GM04503 (cell line): ENCODE data around the gene CYP4A11.
"Not testable (repeated sequence)": the region's sequence is repeated elsewhere in the genome, so short reads cannot be mapped to it uniquely, and the experiment has no call there.

Experiments used
- DNase-seq: peaks from one replicate; pipeline ENCODE4 v3.0.0-alpha.2; 2012; ENCODE audit warnings: low read depth

CYP4A11 gene, protein sequence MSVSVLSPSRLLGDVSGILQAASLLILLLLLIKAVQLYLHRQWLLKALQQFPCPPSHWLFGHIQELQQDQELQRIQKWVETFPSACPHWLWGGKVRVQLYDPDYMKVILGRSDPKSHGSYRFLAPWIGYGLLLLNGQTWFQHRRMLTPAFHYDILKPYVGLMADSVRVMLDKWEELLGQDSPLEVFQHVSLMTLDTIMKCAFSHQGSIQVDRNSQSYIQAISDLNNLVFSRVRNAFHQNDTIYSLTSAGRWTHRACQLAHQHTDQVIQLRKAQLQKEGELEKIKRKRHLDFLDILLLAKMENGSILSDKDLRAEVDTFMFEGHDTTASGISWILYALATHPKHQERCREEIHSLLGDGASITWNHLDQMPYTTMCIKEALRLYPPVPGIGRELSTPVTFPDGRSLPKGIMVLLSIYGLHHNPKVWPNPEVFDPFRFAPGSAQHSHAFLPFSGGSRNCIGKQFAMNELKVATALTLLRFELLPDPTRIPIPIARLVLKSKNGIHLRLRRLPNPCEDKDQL

DNA sequence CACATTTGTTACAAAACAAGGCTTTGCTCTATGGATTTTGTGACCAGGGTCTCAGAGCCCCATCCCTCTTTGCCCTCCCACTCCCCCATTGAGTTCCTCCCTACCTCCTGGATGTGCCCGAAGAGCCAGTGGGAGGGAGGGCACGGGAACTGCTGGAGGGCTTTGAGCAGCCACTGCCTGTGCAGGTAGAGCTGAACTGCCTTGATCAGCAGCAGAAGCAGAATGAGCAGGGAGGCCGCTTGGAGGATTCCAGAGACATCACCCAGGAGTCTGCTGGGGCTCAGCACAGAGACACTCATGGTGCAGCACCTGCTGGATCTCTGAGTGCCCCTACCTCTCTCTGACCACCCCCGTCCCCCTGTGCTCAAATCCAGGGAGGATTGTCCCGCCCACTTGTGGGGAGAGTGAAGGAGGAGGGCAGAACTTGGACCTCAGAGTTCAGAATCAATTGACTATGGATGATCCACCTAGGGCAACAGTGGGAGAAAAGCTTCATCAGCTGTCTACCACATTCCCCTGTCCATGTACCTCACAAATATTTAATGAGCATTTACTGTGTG, at the start of gene CYP4A11:
TSS of gene CYP4A11 (minus strand) at position 342 of the 560 bp plus-strand sequence. CDS start at position 299, 43 bp downstream.
- no peak for DNase-seq

DNA sequence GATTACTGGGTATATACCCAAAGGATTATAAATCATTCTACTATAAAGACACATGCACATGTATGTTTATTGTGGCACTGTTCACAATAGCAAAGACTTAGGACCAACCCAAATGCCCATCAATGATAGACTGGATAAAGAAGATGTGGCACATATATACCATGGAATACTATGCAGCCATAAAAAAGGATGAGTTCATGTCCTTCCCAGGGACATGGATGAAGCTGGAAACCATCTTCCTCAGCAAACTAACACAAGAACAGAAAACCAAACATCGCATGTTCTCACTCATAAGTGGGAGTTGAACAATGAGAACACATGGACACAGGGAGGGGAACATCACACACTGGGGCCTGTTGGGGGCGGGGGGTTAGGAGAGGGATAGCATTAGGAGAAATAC, 49.3 kb upstream of the CYP4A11 start:
- not testable (repeated sequence) for DNase-seq

DNA sequence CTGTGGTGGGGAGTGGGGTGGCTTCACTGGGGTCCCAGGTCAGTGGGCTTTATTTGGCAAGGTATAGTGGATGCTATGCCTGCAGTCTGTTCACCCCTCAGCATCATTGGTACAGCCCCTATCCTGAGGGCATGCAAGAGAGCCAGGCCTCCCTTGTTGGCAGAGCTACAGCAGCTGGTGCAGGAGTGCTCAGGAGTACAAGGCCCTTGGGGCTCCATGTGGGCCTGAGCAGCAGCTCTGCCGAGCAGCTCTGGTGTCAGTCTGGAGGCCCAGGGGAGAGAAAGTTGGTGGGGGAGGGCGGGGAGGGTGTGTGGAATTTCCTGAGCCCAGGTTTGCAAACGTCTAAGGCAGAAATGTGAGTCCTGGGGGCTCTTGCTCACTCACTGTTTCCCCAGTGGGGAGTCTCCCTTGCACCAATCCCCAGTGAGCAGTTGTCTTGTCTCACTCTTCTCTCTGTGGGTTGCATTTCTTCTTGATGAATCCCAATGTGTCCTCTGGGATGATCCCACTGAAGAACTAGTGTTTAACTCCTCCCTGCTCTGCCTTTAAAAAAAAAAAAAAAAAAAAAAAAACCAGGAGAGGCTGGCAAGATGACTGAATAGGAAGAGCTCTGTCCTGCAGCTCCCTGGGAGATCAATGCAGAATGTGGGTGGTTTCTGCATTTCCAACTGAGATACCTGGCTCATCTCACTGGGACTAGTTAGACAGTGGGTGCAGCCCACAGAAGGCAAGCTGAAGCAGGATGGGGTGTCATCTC, 42.7 kb upstream of the CYP4A11 start:
- no peak for DNase-seq

DNA sequence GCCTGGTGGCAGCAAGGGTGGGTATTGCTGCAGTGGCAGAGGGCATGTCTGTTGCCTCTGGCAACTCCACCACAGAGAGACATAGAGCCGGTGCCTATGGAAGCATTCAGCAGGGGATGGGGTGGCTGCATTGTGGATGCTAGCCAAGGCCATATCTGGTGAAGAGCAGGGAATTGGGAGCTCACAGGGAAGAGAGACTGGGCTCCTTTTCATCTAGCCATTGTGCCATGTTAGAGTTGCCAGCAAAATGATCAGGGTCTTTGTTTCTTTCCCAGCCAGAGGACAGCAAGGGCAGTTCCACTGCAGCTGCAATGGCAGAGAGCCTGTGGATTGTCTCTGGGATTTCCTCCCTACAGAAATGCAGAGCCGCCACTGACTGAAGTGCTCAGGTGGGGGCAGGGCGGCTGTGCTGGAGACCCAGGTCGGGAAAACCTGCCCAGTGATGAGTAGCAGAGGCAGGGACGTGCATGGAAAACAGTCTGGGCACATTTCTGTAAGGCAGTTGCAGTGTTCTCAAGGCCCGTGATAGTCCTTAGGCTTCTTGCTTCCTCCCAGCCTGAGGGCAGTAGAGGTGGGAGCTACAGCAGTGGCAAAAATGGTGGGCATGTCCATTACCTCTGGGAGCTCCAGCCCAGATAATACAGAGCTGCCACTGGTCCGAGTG, 42.0 kb upstream of the CYP4A11 start:
- DNase-seq = no peak

DNA sequence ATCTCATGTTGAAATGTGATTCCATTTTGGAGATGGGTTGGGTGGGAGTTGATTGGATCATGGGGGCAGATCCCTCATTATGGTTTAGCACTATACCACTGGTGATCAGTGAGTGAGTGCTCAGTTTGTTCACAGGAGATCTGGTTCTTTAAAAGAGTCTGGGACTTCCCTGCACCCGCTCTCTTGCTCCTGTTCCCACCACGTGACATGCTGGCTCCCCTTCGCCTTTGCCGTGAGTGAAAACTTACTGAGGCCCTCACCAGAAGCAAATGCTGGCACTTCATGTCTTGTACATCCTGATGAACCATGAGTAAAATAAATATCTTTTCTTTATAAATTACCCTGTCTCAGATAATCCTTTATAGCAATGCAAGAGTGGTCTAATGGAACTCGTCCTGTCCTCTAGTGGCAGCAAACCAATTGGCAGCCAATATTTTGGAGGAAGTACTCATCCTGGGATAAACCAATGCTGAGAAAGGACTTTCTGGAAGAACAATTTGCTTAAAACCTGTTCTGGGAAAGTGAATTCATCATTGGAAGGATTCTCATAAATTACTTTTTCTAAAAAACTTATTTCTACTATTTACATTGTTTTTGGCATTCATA, 27.8 kb upstream of the CYP4A11 start:
- DNase-seq = no peak

DNA sequence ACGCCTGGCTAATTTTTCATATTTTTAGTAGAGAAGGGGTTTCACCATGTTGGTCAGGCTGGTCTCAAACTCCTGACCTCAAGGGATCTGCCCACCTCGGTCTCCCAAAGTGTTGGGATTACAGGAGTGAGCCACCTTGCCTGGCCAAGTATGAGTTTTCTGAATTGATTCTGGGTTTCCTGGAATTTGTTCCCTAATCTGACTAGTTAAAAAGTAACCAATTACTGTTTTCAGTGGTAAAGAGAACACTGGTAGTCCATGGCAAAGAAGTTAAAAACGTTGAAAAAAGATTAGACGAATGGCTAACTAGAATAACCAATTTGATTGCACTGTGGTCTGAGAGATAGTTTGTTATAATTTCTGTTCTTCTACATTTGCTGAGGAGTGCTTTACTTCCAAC, 21.0 kb upstream of the CYP4A11 start:
- DNase-seq = not testable (repeated sequence)

DNA sequence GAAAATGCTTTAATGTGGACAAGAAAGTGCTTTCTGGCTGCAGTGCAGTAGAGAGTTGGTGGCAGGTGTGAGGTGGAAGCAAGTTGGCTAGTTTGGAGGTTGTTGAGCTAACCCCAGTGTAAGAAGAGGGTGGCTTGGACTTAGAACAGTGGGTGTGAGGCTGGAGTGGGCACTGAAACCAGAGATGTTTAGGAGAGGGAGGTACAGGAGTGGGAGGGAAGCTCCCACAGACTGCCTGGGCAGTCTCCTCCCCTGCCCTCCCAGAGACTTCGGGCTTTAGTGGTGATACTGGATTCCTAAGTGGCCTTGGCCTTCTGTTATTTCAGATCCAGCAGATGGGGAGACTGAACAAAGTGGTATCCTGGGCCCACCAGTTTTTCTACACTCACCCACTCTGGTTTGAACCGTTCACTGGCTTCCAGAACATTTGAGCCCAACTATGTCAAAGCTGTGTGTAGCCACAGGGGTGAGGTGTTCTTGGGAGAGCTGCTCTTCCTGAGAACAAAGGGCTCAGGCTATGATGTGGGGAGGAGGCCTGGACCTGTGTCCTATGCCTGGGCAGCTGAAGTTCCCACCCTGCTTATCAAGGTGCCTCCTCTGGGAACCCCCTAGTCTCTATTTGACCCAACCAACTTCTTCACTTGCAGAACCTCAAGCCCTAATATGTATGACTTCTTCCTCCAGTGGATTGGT, 19.9 kb upstream of the CYP4A11 start:
- DNase-seq = no peak

DNA sequence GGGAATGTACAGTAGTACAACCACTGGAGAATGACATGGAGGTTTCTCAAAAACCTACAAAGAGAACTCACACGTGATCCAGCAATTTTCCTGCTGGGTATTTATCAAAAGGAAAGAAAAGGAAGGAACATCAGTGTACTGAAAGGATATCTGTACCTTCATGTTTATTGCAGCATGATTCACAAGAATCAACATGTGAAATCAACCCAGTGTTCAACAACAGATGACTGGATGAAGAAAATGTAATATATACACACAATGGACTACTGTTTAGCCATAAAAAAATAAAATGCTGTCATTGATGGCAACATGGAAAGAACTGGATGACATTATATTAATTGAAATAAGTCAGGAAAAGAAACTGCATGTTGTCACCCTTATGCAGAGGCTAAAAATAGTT, 19.0 kb upstream of the CYP4A11 start:
- DNase-seq = no peak

DNA sequence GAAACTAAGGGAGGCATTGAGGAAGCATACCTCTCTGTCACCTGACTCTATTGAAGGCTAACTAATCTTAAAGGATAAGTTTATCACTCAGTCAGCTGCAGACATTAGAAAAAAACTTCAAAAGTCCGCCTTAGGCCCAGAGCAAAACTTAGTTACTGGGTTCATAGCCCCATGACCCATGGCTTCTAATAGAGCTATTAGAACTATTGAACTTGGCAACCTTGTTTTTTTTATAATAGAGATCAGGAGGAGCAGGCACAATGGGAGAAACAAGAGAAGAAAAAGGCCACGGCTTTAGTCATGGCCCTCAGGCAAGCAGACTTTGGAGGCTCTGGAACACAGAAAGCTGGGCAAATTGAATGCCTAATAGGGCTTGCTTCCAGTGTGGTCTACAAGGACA, 13.8 kb upstream of the CYP4A11 start:
- not testable (repeated sequence) for DNase-seq

DNA sequence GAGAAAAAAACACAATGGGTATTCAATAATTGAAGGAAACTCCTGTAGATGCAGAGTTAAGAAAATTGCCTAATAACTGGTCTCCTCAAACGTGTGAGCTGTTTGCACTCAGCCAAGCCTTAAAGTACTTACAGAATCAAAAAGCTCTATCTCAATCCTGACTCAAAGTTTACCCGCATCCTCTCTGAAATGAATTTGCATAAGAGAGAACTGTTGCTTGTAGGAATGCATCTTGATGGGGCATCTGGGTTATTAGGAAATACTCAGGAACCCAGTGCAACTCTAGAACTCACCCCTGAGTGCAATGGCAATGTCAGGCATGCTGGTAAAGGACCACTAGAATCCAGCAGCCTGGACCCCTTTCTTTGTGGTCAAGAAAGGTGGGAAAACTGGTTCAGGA, 12.6 kb upstream of the CYP4A11 start:
- DNase-seq = not testable (repeated sequence)

DNA sequence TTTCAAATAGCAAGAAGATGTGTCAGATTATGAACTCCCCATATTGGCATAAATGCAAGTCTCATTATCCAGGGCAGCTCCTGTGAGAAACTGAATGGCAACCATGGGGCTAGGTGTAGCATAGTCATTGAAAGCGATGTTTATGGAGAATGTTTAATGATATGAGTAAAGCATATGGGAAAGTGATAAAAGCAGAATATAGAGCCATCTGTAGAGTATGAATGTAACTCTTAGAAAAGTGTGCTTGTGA, 8.1 kb upstream of the CYP4A11 start:
- not testable (repeated sequence) for DNase-seq

DNA sequence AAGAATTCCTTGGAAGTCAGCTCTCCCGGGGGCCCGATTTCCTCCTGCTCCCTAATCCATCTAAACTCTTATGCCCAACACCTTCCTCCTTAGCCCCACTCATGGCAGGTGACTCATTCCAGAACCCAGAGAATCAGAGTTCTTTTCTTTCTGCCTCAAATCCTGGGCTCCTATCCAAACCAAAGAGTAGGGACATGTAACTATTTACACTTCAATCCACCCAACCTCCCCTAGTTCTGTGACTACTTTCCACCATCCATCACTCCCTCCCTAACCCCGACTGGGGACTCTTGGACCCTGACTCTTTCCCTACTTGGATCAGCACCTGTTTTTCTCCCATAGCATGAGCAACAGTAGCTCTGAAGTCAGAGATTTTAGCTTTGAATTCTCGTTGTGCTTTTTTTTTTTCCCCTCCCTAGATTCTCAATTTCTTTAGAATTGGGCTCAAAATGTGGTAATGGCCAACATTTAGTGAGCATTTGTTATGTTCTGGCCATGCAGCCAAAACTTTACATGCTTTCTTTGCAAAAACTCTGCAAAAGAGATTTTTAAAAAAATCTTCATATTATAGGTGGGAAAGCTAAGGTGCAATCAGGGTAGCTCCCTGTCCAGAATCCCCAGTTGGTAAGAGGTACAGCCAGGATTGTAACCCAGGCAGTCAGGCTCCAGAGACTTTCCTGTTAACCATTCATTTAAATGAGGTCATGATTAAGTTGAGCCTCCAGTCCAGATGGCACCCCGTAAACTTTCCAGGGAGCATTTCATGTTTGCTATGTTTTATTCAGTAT, 7.5 kb upstream of the CYP4A11 start:
- no peak for DNase-seq

DNA sequence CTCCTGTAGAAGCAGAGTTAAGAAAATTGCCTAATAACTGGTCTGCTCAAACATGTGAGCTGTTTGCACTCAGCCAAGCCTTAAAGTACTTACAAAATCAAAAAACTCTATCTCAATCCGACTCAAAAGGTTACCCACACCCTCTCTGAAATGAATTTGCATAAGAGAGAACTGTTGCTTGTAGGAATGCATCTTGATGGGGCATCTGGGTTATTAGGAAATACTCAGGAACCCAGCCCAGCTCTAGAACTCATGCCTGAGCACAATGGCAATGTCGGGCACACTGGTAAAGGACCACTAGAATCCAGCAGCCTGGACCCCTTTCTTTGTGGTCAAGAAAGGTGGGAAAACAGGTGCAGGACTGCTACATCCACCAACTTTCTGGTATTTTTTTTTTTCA, 6.4 kb upstream of the CYP4A11 start:
- not testable (repeated sequence) for DNase-seq

DNA sequence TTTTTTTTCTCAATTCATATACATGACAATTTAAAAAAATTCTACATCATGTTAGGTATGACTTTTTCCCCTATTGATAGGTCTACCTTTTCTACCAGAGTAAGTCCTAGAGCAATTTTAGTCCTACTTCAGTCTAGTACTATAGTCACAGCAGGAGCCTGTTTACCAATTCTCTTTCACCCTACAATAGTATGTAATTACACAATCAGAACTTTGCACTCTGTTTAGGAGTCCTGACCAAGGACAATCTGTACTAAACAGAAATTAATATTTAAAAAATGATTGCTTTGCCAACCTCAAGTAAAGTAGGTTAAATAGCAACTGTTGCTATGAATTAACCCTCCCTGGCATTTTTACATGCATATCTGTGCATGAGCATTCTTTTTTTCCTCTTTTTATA, 810 bp upstream of the CYP4A11 start:
- DNase-seq = no peak

DNA sequence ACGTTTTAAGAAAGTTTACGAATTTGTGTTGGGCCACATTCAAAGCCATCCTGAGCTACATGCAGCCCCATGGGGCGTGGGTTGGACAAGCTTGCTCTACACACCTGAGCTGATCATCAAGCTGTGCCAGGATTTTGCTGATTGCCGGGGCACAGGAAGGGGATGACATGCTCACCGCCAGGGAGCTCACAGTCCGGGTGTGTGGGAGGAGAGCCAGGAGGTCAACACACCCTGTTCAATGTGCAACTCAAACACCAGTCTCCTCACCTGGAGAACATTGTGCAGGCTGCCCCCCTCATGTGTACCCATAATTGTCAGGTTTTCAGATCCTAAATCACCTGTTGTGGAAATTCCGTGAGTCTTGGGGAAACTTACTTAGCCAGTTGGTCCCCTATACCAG, 969 bp downstream of the CYP4A11 start:
- DNase-seq = no peak

DNA sequence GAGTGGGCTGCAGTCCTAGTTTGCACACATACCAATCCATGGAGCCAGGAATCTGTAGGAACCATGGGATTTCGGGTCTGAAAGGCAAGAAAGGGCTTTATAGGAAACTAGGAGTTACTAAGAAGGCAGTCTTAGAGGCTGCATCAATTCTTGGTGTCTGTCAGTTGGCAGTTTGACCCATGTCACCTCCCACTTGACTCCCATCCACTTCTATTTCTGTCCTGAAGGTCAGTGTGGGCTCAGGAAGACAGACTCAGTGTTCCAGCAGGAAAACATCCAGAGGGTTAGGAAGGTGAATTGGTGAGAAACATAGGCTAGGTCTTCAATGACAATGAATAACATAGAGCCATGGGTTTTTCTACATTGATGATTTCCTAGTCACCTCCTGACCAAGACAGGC, 4.0 kb downstream of the CYP4A11 start:
- DNase-seq = no peak

DNA sequence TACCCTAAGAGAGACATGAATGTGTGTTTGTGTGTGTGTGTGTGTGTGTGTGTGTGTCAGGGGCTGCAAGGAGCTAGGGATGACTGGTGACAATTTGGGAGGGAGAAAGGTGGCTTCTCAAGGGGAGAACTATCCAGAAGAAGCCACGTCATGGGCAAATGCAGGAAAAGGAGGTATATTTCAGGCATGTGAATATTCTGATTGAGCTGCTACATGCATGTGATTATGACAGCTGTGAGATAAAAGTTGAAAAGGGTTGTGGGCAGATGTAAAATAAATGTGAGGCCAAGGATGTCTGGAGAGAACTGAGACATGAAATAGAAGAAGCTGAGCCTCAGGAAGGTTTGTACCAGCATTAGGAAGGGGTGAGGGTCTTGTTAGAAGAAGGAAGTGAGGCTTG, 4.5 kb downstream of the CYP4A11 start:
- DNase-seq = no peak

DNA sequence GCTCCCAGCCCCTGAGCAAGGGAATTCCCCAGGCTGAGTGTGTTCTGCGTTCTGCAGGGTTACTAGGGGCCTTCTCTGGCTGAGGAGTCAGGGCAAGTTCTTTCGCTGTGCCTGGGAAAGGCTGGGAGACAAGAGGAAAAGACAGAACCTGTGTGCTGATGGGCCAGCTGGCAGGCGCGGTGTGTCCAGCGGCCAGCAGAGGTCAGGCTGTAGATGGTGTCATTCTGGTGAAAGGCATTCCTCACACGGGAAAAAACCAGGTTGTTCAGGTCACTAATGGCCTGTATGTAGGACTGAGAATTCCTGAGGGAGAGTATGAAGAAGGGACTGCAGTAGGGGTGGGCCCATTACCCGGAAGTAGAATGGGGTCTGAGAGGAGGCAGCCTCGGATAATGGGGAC, 6.4 kb downstream of the CYP4A11 start:
- DNase-seq = not testable (repeated sequence)

DNA sequence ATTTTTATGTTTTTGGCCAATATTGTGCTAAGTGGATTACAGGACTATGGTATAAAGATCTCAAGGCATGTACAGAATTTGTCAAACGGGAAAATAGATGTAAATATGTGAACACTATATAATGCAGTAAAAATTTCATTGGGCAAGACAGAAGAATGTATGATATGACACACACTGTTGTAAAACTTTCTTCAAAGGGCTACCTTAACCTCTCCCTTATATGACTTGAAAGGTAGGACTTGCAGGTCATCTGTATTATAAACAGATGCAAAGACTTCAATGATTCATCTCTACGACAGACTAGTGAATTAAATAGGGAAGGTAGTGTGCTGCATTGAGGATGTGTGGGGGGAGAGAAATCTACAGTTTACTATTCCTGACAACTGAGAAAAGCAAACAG, 9.3 kb downstream of the CYP4A11 start:
- not testable (repeated sequence) for DNase-seq

DNA sequence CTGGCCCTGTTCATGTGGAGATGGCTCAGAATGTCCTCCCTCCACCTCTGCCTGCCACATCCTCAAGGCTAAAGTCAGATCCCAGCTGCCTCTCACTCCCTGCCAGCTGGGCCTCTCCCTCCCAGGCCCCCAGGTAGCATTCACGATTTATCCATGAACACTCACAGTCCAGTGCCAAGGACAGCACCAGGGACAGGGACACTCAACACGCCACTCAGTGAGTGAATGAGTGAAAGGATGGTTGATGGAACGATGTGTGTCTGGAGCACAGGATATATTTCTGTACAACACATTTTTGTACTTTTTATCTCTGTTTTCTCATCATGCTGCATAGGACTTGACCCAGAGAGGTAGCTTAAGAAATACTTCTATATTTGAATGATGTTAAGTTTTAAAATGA, 10.1 kb downstream of the CYP4A11 start:
- DNase-seq = no peak
